DND-41 (cell line): ENCODE measurements around the gene UNK.

Source experiments
- EZH2 ChIP-seq: IDR thresholded peaks from 3 replicates; pipeline ENCODE4 v1.6.1; 2012; ENCODE audit warnings: borderline replicate concordance, low read depth, mild to moderate bottlenecking, moderate library complexity, low read length, inconsistent platforms; ENCODE audit not compliant: severe bottlenecking
- TF ChIP-seq, protein P1 (sequence below): IDR thresholded peaks from 2 replicates; pipeline ENCODE4 v1.5.1; 2012; ENCODE audit warnings: borderline replicate concordance, low read length, moderate library complexity, mild to moderate bottlenecking; ENCODE audit not compliant: poor library complexity, severe bottlenecking; ENCODE audit errors: extremely low read depth

DNA sequence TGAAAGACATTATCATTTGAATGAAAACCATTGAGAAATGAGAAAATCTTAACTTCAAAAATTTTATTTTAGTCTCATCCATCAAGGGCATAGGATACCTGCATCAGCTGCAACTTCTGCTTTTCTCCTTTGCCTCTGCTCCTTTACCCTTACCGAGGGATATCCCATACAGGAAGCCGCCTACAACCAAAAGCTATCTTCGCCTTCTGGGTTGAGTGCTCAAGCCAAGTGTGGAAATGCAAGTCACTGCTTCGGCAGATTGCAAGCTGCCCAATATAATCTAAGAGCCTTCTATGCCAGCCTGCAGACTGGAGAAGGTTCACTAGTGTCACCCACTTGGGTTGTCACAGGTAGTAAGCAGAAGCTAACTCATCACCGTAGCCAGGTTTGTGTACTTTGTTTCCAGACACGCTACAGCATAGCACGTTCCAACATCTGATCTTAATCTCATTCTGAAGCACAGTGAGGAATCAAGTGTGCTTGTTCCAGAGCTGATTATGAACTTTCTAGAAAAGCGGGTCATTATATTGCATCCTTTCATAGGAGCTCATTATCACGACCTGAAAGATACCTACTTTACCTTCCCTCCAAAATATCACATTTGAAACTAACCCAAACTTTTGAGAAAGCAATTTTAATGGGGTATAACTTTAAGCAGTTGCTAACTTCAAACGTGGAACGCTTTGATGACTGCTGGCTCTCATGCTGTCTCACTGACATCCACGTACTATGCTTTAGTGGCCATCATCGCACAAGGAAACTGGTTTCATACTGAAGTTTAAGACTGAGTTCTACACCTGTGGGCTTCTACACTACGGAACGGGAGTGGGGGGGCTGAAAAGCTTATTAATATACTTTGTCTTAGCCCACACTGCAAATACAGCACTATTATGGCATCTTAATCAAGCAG, 8.0 kb upstream of the UNK start:
- TF ChIP-seq, protein P1, sequence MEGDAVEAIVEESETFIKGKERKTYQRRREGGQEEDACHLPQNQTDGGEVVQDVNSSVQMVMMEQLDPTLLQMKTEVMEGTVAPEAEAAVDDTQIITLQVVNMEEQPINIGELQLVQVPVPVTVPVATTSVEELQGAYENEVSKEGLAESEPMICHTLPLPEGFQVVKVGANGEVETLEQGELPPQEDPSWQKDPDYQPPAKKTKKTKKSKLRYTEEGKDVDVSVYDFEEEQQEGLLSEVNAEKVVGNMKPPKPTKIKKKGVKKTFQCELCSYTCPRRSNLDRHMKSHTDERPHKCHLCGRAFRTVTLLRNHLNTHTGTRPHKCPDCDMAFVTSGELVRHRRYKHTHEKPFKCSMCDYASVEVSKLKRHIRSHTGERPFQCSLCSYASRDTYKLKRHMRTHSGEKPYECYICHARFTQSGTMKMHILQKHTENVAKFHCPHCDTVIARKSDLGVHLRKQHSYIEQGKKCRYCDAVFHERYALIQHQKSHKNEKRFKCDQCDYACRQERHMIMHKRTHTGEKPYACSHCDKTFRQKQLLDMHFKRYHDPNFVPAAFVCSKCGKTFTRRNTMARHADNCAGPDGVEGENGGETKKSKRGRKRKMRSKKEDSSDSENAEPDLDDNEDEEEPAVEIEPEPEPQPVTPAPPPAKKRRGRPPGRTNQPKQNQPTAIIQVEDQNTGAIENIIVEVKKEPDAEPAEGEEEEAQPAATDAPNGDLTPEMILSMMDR, result no peak
- TF ChIP-seq EZH2, result no peak
